GM19239 (cell line): ENCODE data around the gene EIF4G3.
A peak's percentile ranks its signal among the peaks of the same experiment; 100 is the strongest.
"Not testable (repeated sequence)": the region's sequence is repeated elsewhere in the genome, so short reads cannot be mapped to it uniquely, and the experiment has no call there.

Experiments used
- DNase-seq: peaks from one replicate; pipeline ENCODE4 v3.0.0; 2011; ENCODE audit warnings: low spot score; ENCODE audit not compliant: insufficient read length
- FAIRE-seq: peaks from 2 replicates; lab custom pipeline; 2011; peaks lifted over from hg19 to GRCh38; lab: Jason Lieb, UNC

Gene EIF4G3

GRCh38 chr1:21117159-21117558, 59.5 kb downstream of the EIF4G3 start:
- DNase-seq (no peak), FAIRE-seq (no peak)

GRCh38 chr1:21115098-21115760, 61.5 kb downstream of the EIF4G3 start:
- no peak for DNase-seq
- FAIRE-seq, result no peak

GRCh38 chr1:21114431-21114830, 62.3 kb downstream of the EIF4G3 start:
- no peak for FAIRE-seq
- no peak for DNase-seq

- DNase-seq (no peak), FAIRE-seq (no peak)
Measured at GRCh38 chr1:21110163-21110562, 66.5 kb downstream of the EIF4G3 start.

- no peak for DNase-seq
- no peak for FAIRE-seq
Measured at GRCh38 chr1:21106709-21107108, 70.0 kb downstream of the EIF4G3 start.

- DNase-seq, result no peak
- FAIRE-seq, result no peak
Measured at GRCh38 chr1:21106238-21106637, 70.5 kb downstream of the EIF4G3 start.

- no peak for FAIRE-seq
- no peak for DNase-seq
Measured at GRCh38 chr1:21105807-21106206, 70.9 kb downstream of the EIF4G3 start.

- FAIRE-seq (no peak), DNase-seq (no peak)
Measured at GRCh38 chr1:21104683-21105082, 72.0 kb downstream of the EIF4G3 start.

GRCh38 chr1:21100481-21100921, 76.2 kb downstream of the EIF4G3 start:
- FAIRE-seq (no peak), DNase-seq (no peak)

- DNase-seq (no peak), FAIRE-seq (no peak)
Measured at GRCh38 chr1:21099869-21100131, 76.9 kb downstream of the EIF4G3 start.

- FAIRE-seq (peak; percentile 35), DNase-seq (no peak)
Measured at GRCh38 chr1:21099034-21099868, 77.4 kb downstream of the EIF4G3 start.

GRCh38 chr1:21098186-21098915, 78.3 kb downstream of the EIF4G3 start:
- no peak for DNase-seq
- no peak for FAIRE-seq

- FAIRE-seq (no peak), DNase-seq (no peak)
Measured at GRCh38 chr1:21097729-21098128, 79.0 kb downstream of the EIF4G3 start.

GRCh38 chr1:21095976-21096375, 80.7 kb downstream of the EIF4G3 start:
- FAIRE-seq (no peak), DNase-seq (no peak)

GRCh38 chr1:21094282-21094681, 82.4 kb downstream of the EIF4G3 start:
- not testable (repeated sequence) for FAIRE-seq

GRCh38 chr1:21093271-21093958, 83.3 kb downstream of the EIF4G3 start:
- not testable (repeated sequence) for FAIRE-seq, DNase-seq

More at GRCh38 chr1:21094282-21094681, 82.4 kb downstream of the EIF4G3 start:
- not testable (repeated sequence) for DNase-seq

GRCh38 chr1:21092545-21092944, 84.2 kb downstream of the EIF4G3 start:
- not testable (repeated sequence) for FAIRE-seq

GRCh38 chr1:21091053-21091690, 85.5 kb downstream of the EIF4G3 start:
- not testable (repeated sequence) for FAIRE-seq, DNase-seq

More at GRCh38 chr1:21092545-21092944, 84.2 kb downstream of the EIF4G3 start:
- not testable (repeated sequence) for DNase-seq

- FAIRE-seq, result peak; percentile 11
Measured at GRCh38 chr1:21090463-21090862, 86.2 kb downstream of the EIF4G3 start.

GRCh38 chr1:21089731-21090130, 87.0 kb downstream of the EIF4G3 start:
- DNase-seq (no peak), FAIRE-seq (no peak)

More at GRCh38 chr1:21090463-21090862, 86.2 kb downstream of the EIF4G3 start:
- DNase-seq, result no peak
